Liver (tissue), 9 donors: ENCODE data around the gene NPIPB8. TPM values are rescaled to one million over a fixed set of nuclear protein-coding genes. Genes with fewer than 3 reads are reported as not detected.
"Not testable (repeated sequence)": the region's sequence is repeated elsewhere in the genome, so short reads cannot be mapped to it uniquely, and the experiment has no call there.

Source experiments
- DNase-seq: peaks from one replicate; pipeline ENCODE4 v3.0.0-alpha.2; 2017; ENCODE audit warnings: low spot score
- H3K27ac ChIP-seq, 2 donors: one replicate each; pipeline ENCODE4 v1.7.0; 2013; ENCODE audit warnings: inconsistent platforms in 2 of 2, low read length in 2 of 2, control low read depth in 1 of 2, low read depth in 1 of 2, mild to moderate bottlenecking in 1 of 2
- H3K27me3 ChIP-seq, 4 donors: one replicate each; pipeline versions ENCODE4 v1.6.1 to v1.7.0; 2013; ENCODE audit warnings: low read length in 3 of 4, inconsistent platforms in 1 of 4, mild to moderate bottlenecking in 1 of 4, moderate library complexity in 1 of 4; ENCODE audit not compliant: control insufficient read depth in 4 of 4, insufficient read depth in 4 of 4
- H3K36me3 ChIP-seq, 4 donors: one replicate each; pipeline versions ENCODE4 v1.6.1 to v1.7.0; 2013; ENCODE audit warnings: low read length in 3 of 4, mild to moderate bottlenecking in 3 of 4, low read depth in 1 of 4, moderate library complexity in 1 of 4; ENCODE audit not compliant: control insufficient read depth in 4 of 4, insufficient read depth in 3 of 4
- H3K4me1 ChIP-seq, 4 donors: one replicate each; pipeline versions ENCODE4 v1.6.1 to v1.7.0; 2013; ENCODE audit warnings: low read length in 3 of 4, mild to moderate bottlenecking in 3 of 4, moderate library complexity in 1 of 4; ENCODE audit not compliant: control insufficient read depth in 4 of 4, insufficient read depth in 4 of 4
- H3K4me3 ChIP-seq, 3 donors: one replicate each; pipeline versions ENCODE4 v1.6.1 to v1.7.0; 2013; ENCODE audit warnings: low read length in 3 of 3, control low read depth in 1 of 3, low read depth in 1 of 3, mild to moderate bottlenecking in 1 of 3
- H3K9ac ChIP-seq, 2 donors: one replicate each; pipeline ENCODE4 v1.7.0; 2013; ENCODE audit warnings: low read length in 2 of 2, mild to moderate bottlenecking in 2 of 2, moderate library complexity in 2 of 2, control low read depth in 1 of 2, low read depth in 1 of 2
- H3K9me3 ChIP-seq, 4 donors: one replicate each; pipeline versions ENCODE4 v1.6.1 to v1.7.0; 2013; ENCODE audit warnings: low read length in 3 of 4; ENCODE audit not compliant: control insufficient read depth in 4 of 4
- EGR1 ChIP-seq, 2 donors: IDR thresholded peaks; 2 replicates each; pipeline ENCODE4 v1.6.1; 2016 to 2018; ENCODE audit warnings: antibody characterized with exemption in 2 of 2, low read depth in 2 of 2
- FOXA2 ChIP-seq: IDR thresholded peaks from 2 replicates; pipeline ENCODE4 v1.6.1; 2016; ENCODE audit warnings: antibody characterized with exemption
- GABPA ChIP-seq, 2 donors: IDR thresholded peaks in 1 of 2; conservative IDR thresholded peaks in 1 of 2; 2 replicates each; pipeline ENCODE4 v1.6.1; 2016; ENCODE audit warnings: antibody characterized with exemption in 2 of 2, mild to moderate bottlenecking in 1 of 2, moderate library complexity in 1 of 2
- HNF4A ChIP-seq, 2 donors: conservative IDR thresholded peaks; 2 replicates each; pipeline ENCODE4 v1.6.1; 2016; ENCODE audit warnings: antibody characterized with exemption in 2 of 2, mild to moderate bottlenecking in 2 of 2
- HNF4G ChIP-seq: IDR thresholded peaks from 2 replicates; pipeline ENCODE4 v1.6.1; 2016; ENCODE audit warnings: antibody characterized with exemption
- RAD21 ChIP-seq, 2 donors: IDR thresholded peaks; 2 replicates each; pipeline ENCODE4 v1.6.1; 2016; ENCODE audit warnings: antibody characterized with exemption in 2 of 2, mild to moderate bottlenecking in 2 of 2
- RXRA ChIP-seq, 2 donors: IDR thresholded peaks; 2 replicates each; pipeline ENCODE4 v1.6.1; 2017 to 2018; ENCODE audit warnings: antibody characterized with exemption in 2 of 2, mild to moderate bottlenecking in 1 of 2
- SP1 ChIP-seq: IDR thresholded peaks from 2 replicates; pipeline ENCODE4 v1.6.1; 2018; ENCODE audit warnings: antibody characterized with exemption, mild to moderate bottlenecking
- TAF1 ChIP-seq: conservative IDR thresholded peaks from 2 replicates; pipeline ENCODE4 v1.6.1; 2016; ENCODE audit warnings: antibody characterized with exemption, mild to moderate bottlenecking
- YY1 ChIP-seq: IDR thresholded peaks from 2 replicates; pipeline ENCODE4 v1.6.1; 2016; ENCODE audit warnings: antibody characterized with exemption, mild to moderate bottlenecking
- WGBS: extraction: QIAGEN DNeasy Blood & Tissue Kit; methylation state at CpG from one replicate; pipeline ENCODE4 v1.1.7; 2013; 5-methylcytosine and 5-hydroxymethylcytosine counted together
- polyA plus RNA-seq, 2 donors: library from polyadenylated mRNA; stranded (reverse) in 1 of 2; unstranded in 1 of 2; fragments of 200-250 nt in 1 of 2; fragments of >200 nt in 1 of 2; fragmentation: Nextera tagmentation in 1 of 2; extraction: Ambion mirVana in 1 of 2; gene quantifications; one replicate each; pipeline versions ENCODE4 v1.2.1 to v1.2.3, GENCODE V29; 2013 to 2015
- total RNA-seq, 2 donors: library from RNA; depleted of rRNA; stranded (reverse); fragments of >200 nt; gene quantifications; one replicate each; pipeline ENCODE4 v1.2.3, GENCODE V29; 2014
- TF ChIP-seq, protein P1 (sequence below): IDR thresholded peaks from 2 replicates; pipeline ENCODE4 v1.6.1; 2016; ENCODE audit warnings: antibody characterized with exemption
- TF ChIP-seq, protein P2 (sequence below): IDR thresholded peaks from 2 replicates; pipeline ENCODE4 v1.6.1; 2016; ENCODE audit warnings: antibody characterized with exemption, mild to moderate bottlenecking
- TF ChIP-seq, protein P3 (sequence below): IDR thresholded peaks from 2 replicates; pipeline ENCODE4 v1.6.1; 2016; ENCODE audit warnings: antibody characterized with exemption
- TF ChIP-seq, protein P4 (sequence below): fragments of 150-350 bp; IDR thresholded peaks from 2 replicates; pipeline ENCODE4 v1.5.1; 2017; ENCODE audit warnings: improper control_type of control experiment, low read depth, low read length; ENCODE audit not compliant: missing input control
- TF ChIP-seq, protein P5 (sequence below): IDR thresholded peaks from 2 replicates; pipeline ENCODE4 v1.6.1; 2016; ENCODE audit warnings: antibody characterized with exemption
- donor health status: healthy.
- donor health status: healthy.
- donor health status: healthy.
- donor health status: healthy.
- donor health status: healthy.

NPIPB8 gene
- total and polyA plus RNA-seq, 4 donors = 0.08 to 0.53 TPM; not detected in 2

DNA sequence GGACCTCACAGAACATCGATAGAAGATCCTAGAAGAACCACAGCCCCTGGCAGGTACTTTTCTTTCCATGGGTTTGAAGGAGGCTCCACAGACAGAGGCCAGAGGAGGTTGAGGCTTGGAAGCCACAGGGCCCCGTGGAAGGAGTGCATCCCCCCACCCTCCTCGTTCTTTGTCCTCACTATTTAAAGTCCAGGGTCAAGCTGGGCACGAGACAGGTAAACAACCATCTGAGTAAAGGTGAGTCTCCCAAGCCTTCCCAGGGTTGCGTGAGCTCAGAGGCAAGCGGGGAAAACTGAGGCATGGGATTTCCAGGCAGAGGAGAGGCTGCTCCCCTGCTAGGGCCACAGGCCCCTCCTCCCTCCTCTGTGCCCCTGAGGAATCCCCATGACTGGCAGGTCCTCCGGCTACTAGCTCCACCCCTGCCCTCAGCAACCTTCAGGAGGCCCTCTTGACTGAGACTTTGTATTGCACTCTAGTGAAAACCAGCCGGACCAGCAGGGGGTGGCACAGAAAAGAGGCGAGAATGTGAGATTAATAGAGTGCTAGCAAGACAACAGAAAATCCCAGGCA lies 40.1 kb upstream of the NPIPB8 start:
- DNase-seq = no peak
- 35% methylated on average over 9 of the region's 9 CpGs for WGBS

DNA sequence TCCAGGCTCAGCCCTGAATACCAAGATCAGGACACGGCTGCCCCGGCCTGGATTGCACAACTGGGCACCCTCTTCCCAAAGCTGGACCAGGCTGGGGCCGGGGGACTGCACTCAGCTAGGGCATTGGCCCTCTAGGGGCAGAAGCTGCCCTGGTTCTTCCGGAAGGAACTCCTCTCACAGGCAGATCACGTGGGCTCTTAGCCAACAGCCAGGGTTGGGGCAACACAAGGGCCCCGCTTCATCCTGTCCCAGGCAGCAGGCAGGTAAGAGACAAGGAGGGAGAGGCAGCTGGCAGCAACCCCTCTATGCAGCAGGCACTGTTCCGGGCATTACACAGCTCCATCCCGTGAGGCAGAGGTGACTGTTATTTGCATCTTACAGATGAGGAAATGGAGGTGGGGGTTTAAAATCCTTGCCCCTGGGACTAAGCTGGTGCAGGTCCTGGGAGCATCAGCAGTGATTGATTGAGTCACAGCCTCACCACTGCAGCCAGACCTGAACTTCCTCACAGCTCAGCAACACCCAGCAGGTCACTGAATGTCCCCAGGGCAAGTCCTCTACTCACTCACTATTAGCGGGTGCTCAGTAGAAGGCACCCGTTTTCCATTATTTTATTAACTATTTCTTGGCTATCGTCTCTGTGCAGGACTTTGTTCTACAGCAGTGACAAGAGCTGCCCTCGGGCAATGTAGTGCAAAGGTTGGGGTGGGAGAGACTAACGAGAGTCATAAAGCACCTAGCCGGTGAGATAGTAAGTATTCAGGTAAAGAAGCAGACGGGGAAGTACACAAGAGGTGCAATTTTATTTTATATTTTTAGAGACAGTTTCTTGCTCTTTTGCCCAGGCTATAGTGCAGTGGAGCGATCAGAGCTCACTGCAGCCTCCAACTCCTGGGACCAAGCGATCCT lies 38.2 kb upstream of the NPIPB8 start:
- H3K36me3 ChIP-seq, H3K9ac ChIP-seq, H3K27ac ChIP-seq, DNase-seq, H3K4me3 ChIP-seq, H3K9me3 ChIP-seq, H3K27me3 ChIP-seq: not testable (repeated sequence)
- WGBS = no CpG with 5 or more reads among the region's 17 CpGs
- peaks cover 7 to 35% (median 25%) of the 10 kb centered on the region in 4 donors for H3K4me1 ChIP-seq

More for the DNA sequence above, 40.1 kb upstream of the NPIPB8 start:
- peaks cover 7 to 34% (median 25%) of the 10 kb centered on the region in 4 donors for H3K4me1 ChIP-seq
- H3K36me3 ChIP-seq = peaks cover 0 to 1% (median 0%) of the 10 kb centered on the region in 4 donors
- no peaks in the 10 kb centered on the region for H3K27me3 ChIP-seq
- H3K9me3 ChIP-seq = no peaks in the 10 kb centered on the region
- H3K9ac ChIP-seq = no peak overlapping the region
- H3K27ac ChIP-seq = peak overlapping the region; percentile 70 to 81
- TF ChIP-seq TAF1 (no peak), HNF4A (conservative IDR thresholded peaks at IDR 0.05) (peak; percentile 61 to 83), EGR1 (IDR thresholded peaks at IDR 0.05; ENCODE audit: low read depth in 2 of 2) (no peak), GABPA (IDR thresholded peaks at IDR 0.05 in 1 of 2, conservative IDR thresholded peaks at IDR 0.05 in 1 of 2) (no peak), FOXA2 (no peak), YY1 (no peak), HNF4G (no peak), RAD21 (IDR thresholded peaks at IDR 0.05) (peak in 1 of 2 donors; percentile 30), SP1 (no peak), RXRA (IDR thresholded peaks at IDR 0.05) (peak; percentile 14 to 45)
- TF ChIP-seq, protein P1, sequence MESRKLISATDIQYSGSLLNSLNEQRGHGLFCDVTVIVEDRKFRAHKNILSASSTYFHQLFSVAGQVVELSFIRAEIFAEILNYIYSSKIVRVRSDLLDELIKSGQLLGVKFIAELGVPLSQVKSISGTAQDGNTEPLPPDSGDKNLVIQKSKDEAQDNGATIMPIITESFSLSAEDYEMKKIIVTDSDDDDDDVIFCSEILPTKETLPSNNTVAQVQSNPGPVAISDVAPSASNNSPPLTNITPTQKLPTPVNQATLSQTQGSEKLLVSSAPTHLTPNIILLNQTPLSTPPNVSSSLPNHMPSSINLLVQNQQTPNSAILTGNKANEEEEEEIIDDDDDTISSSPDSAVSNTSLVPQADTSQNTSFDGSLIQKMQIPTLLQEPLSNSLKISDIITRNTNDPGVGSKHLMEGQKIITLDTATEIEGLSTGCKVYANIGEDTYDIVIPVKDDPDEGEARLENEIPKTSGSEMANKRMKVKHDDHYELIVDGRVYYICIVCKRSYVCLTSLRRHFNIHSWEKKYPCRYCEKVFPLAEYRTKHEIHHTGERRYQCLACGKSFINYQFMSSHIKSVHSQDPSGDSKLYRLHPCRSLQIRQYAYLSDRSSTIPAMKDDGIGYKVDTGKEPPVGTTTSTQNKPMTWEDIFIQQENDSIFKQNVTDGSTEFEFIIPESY = no peak
- TF ChIP-seq, protein P2, sequence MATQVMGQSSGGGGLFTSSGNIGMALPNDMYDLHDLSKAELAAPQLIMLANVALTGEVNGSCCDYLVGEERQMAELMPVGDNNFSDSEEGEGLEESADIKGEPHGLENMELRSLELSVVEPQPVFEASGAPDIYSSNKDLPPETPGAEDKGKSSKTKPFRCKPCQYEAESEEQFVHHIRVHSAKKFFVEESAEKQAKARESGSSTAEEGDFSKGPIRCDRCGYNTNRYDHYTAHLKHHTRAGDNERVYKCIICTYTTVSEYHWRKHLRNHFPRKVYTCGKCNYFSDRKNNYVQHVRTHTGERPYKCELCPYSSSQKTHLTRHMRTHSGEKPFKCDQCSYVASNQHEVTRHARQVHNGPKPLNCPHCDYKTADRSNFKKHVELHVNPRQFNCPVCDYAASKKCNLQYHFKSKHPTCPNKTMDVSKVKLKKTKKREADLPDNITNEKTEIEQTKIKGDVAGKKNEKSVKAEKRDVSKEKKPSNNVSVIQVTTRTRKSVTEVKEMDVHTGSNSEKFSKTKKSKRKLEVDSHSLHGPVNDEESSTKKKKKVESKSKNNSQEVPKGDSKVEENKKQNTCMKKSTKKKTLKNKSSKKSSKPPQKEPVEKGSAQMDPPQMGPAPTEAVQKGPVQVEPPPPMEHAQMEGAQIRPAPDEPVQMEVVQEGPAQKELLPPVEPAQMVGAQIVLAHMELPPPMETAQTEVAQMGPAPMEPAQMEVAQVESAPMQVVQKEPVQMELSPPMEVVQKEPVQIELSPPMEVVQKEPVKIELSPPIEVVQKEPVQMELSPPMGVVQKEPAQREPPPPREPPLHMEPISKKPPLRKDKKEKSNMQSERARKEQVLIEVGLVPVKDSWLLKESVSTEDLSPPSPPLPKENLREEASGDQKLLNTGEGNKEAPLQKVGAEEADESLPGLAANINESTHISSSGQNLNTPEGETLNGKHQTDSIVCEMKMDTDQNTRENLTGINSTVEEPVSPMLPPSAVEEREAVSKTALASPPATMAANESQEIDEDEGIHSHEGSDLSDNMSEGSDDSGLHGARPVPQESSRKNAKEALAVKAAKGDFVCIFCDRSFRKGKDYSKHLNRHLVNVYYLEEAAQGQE = no peak
- TF ChIP-seq, protein P3, sequence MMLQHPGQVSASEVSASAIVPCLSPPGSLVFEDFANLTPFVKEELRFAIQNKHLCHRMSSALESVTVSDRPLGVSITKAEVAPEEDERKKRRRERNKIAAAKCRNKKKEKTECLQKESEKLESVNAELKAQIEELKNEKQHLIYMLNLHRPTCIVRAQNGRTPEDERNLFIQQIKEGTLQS = no peak
- TF ChIP-seq, protein P4, sequence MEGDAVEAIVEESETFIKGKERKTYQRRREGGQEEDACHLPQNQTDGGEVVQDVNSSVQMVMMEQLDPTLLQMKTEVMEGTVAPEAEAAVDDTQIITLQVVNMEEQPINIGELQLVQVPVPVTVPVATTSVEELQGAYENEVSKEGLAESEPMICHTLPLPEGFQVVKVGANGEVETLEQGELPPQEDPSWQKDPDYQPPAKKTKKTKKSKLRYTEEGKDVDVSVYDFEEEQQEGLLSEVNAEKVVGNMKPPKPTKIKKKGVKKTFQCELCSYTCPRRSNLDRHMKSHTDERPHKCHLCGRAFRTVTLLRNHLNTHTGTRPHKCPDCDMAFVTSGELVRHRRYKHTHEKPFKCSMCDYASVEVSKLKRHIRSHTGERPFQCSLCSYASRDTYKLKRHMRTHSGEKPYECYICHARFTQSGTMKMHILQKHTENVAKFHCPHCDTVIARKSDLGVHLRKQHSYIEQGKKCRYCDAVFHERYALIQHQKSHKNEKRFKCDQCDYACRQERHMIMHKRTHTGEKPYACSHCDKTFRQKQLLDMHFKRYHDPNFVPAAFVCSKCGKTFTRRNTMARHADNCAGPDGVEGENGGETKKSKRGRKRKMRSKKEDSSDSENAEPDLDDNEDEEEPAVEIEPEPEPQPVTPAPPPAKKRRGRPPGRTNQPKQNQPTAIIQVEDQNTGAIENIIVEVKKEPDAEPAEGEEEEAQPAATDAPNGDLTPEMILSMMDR = no peak
- TF ChIP-seq, protein P5, sequence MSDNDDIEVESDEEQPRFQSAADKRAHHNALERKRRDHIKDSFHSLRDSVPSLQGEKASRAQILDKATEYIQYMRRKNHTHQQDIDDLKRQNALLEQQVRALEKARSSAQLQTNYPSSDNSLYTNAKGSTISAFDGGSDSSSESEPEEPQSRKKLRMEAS = no peak
- H3K4me3 ChIP-seq = no peak overlapping the region

DNA sequence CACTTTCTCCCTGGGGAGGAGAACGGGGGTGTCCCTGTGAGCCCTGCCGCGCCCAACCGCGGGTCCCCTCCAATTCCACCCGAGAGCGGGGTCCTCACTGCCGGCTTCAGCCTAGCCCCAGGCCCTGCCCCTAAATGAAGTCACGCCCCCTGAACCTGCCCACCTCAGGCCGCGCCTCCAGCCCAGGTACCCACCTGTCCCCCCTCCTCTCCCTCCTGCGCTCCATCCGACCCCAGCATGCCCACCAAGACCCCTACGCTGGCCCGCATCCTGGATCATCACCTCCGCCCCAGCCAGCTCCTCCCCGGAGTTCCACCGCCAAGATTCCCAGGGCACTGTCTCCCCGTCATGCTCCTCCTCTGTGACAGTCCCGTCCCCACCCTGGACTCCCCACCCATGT lies 36.9 kb upstream of the NPIPB8 start:
- H3K27ac ChIP-seq, H3K9ac ChIP-seq, H3K9me3 ChIP-seq, DNase-seq, H3K27me3 ChIP-seq, H3K4me3 ChIP-seq: not testable (repeated sequence)
- H3K36me3 ChIP-seq = peaks cover 0 to 12% (median 7%) of the 10 kb centered on the region in 4 donors
- 67% methylated on average over 10 of the region's 20 CpGs for WGBS
- H3K4me1 ChIP-seq = peaks cover 7 to 26% (median 21%) of the 10 kb centered on the region in 4 donors
